IMR-90 (cell line): Measurements from ENCODE around the gene METTL18.

Experiments
- BHLHE40 ChIP-seq: fragments of 150-350 bp; IDR thresholded peaks from 2 replicates; pipeline ENCODE4 v1.6.1; 2016; ENCODE audit warnings: mild to moderate bottlenecking, low read depth, low read length
- CEBPB ChIP-seq: IDR thresholded peaks from 2 replicates; pipeline ENCODE4 v1.6.1; 2012; ENCODE audit warnings: low read depth, low read length, improper control_type of control experiment
- MAZ ChIP-seq: IDR thresholded peaks from 2 replicates; pipeline ENCODE4 v1.6.1; 2012; ENCODE audit warnings: low read depth, mild to moderate bottlenecking, low read length, improper control_type of control experiment, moderate library complexity, borderline replicate concordance
- NFE2L2 ChIP-seq: fragments of 150-350 bp; IDR thresholded peaks from 2 replicates; pipeline ENCODE4 v1.6.1; 2016; ENCODE audit warnings: low read depth, mild to moderate bottlenecking, low read length
- POLR2A ChIP-seq: IDR thresholded peaks from 2 replicates; pipeline ENCODE4 v1.6.1; 2012; ENCODE audit warnings: mild to moderate bottlenecking, low read depth, low read length
- RAD21 ChIP-seq: IDR thresholded peaks from 2 replicates; pipeline ENCODE4 v1.6.1; 2012; ENCODE audit warnings: low read length, improper control_type of control experiment
- RFX5 ChIP-seq: IDR thresholded peaks from 2 replicates; pipeline ENCODE4 v1.8.0; 2012; ENCODE audit warnings: low read depth, mild to moderate bottlenecking, low read length, moderate library complexity
- SMC3 ChIP-seq: fragments of 150-350 bp; IDR thresholded peaks from 2 replicates; pipeline ENCODE4 v1.6.1; 2016; ENCODE audit warnings: low read depth, mild to moderate bottlenecking, antibody characterized with exemption, low read length, moderate library complexity
- TF ChIP-seq, protein P1 (sequence below): conservative IDR thresholded peaks from 2 replicates; pipeline ENCODE4 v1.5.1; 2012; ENCODE audit warnings: mild to moderate bottlenecking, low read depth, low read length, improper control_type of control experiment
- TF ChIP-seq, protein P2 (sequence below): fragments of 150-350 bp; IDR thresholded peaks from 2 replicates; pipeline ENCODE4 v1.6.1; 2017; ENCODE audit warnings: mild to moderate bottlenecking, antibody characterized with exemption, low read length, low read depth

DNA sequence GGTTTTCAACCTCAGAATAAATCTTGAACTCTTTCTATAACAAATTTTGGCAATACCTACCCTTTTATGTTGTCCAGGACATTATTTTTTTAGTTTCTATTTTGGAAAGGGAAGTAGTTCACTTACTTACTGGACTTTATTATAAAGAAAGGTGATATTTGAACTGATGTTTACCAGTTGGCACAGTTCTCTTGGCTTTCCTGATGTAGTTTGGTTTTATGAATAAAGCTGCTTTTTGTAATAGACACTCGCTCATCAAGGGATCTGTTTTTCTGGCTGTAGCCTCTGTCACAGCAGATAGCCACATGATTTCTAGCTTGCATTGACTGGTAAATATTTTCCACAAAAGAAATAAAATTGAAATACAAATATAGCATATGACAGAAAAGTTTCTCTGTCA is 40.9 kb upstream of the METTL18 start:
- TF ChIP-seq, protein P1, sequence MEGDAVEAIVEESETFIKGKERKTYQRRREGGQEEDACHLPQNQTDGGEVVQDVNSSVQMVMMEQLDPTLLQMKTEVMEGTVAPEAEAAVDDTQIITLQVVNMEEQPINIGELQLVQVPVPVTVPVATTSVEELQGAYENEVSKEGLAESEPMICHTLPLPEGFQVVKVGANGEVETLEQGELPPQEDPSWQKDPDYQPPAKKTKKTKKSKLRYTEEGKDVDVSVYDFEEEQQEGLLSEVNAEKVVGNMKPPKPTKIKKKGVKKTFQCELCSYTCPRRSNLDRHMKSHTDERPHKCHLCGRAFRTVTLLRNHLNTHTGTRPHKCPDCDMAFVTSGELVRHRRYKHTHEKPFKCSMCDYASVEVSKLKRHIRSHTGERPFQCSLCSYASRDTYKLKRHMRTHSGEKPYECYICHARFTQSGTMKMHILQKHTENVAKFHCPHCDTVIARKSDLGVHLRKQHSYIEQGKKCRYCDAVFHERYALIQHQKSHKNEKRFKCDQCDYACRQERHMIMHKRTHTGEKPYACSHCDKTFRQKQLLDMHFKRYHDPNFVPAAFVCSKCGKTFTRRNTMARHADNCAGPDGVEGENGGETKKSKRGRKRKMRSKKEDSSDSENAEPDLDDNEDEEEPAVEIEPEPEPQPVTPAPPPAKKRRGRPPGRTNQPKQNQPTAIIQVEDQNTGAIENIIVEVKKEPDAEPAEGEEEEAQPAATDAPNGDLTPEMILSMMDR, result no peak
- TF ChIP-seq RAD21, result no peak
- TF ChIP-seq CEBPB, result no peak
- TF ChIP-seq RFX5, result no peak
- TF ChIP-seq SMC3, result no peak
- no peak for TF ChIP-seq NFE2L2
- no peak for TF ChIP-seq POLR2A
- no peak for TF ChIP-seq BHLHE40
- no peak for TF ChIP-seq MAZ
- TF ChIP-seq, protein P2, sequence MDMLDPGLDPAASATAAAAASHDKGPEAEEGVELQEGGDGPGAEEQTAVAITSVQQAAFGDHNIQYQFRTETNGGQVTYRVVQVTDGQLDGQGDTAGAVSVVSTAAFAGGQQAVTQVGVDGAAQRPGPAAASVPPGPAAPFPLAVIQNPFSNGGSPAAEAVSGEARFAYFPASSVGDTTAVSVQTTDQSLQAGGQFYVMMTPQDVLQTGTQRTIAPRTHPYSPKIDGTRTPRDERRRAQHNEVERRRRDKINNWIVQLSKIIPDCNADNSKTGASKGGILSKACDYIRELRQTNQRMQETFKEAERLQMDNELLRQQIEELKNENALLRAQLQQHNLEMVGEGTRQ, result no peak
